GM19025 (cell line): Measurements from ENCODE around the gene PROM1.

Experiments used
- ATAC-seq: cut with Tn5 transposase; IDR thresholded peaks from one replicate; pipeline ENCODE4 v1.9.1; 2021; ENCODE audit warnings: mild to moderate bottlenecking, low read depth, moderate library complexity; ENCODE audit not compliant: unreplicated experiment

Gene PROM1

DNA sequence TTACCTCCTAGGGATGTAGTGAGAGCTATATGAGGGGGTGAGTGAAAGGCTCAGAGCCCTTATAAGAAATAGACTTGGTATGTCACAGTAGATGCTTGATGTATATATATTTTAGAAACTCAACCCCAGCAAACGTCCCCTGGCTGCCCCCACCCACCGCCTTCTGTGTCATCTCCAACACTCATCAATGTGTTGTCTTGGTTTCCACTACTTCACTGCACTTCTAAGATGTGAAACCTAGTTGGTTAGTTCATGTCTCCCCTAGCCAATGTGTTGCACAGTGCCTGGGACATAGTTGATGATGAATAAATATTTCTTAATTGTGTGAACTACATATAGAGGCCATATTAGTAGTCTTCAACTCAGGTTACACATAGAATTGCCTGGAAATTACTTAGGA is 125.3 kb downstream of the PROM1 start:
- no peak for ATAC-seq

DNA sequence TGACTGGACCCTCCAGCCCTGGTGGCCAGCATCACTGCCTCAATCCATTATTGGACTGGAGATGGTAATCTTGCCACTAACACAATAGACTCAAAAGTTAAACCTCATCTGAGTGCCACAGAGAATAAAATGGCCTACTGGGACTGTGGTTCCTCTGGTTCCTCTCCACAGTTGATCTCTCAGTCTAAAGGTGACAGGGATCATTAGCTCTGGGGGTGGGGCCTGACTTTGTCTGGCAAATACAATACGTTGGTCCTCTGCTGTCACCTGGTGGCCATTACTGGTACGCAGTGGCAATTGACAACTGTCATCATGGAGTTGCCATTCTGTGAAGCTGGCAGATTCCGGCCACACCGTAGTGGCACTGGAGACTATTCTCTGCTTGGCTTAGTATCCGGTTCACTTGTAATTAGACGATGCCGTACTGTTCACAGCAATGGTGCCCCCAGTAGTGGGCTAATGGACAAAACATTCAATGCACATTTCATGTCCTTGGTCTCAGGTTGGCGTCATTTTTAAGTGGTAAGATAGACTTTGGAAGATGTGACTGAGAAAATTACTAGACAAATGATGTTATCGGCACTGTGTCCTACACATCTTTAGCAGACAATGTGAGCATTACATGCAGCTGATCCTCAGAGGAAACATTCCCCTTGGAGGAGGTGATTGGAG is 127.5 kb downstream of the PROM1 start:
- ATAC-seq = peak; percentile 92

DNA sequence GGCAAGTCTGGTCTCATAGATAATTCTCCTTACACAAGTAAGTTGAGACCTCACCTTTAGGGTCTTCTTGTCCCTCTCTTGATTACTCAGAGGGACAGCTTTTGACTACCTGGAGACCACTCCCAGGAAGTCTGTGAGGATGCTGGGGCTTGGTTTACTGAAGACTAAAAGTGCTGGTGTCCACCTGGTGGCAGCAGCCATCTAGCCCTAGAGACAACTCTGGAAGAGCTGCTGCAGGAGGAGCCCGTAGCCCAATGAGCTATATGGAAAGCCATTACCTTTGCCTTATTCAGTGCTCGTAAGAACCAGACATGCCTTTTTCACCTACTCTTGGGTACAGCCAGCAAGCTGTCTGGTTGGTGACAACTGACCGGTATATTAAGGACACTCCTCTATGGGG is 128.2 kb downstream of the PROM1 start:
- ATAC-seq = no peak

DNA sequence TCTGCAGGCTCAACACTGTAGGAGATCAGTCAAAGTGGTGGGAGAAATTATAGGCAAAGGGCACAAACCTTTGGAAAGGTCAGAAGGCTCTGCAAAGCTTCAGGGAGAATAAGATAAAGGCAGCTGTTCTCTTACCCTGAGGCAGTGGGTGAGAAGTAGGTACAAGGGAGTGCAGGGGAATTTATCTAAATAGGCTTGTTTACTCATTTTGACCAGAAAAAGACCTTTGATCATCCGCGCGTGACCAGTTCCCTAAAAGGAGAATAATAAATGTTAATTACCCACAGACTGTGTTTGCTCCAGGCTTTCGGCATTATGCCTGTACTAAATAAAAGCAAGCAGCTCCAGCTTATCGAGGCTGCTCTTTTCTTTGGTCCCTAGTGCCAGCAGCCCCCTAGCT is 130.2 kb downstream of the PROM1 start:
- no peak for ATAC-seq

- ATAC-seq = no peak
Measured at GRCh38 chr4:15951781-15952180, 132.0 kb downstream of the PROM1 start.

DNA sequence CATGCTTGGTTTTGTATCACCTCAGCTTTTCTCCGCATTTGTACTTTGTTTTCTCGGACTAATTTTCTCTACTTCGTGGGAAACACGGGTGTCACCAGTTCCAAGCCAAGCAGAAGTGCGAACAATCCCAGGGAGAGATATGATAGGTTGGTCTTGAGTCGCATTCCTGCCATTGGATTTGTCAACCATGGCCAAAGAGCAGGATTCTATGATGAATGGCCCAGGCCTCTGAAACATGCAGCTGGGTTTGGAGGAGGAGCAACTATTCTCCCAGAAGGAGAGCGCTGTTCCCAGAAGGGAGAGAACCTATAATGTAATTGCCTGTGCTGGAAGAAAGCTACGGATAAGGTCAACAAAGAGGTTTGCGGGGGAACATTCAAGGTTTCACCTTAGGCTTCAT is 135.0 kb downstream of the PROM1 start:
- no peak for ATAC-seq

DNA sequence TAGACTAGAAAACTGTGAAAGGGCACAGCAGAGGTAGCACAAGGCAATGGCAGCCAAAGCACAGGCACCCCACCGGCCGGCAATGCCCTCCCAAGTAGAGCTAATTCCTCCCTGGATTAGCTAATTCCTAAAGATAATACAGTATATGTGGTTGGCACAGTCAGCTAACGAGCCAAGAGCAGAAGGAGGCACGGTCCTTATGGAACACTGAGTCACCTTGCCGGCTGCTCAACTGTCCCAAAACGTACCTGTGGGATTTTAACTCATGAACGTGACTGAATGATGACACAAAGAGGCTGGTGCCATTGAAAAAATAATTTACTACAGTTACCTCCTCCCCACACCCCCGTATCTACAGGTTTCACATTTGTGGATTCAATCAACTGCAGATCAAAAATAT is 136.1 kb downstream of the PROM1 start:
- ATAC-seq = no peak

DNA sequence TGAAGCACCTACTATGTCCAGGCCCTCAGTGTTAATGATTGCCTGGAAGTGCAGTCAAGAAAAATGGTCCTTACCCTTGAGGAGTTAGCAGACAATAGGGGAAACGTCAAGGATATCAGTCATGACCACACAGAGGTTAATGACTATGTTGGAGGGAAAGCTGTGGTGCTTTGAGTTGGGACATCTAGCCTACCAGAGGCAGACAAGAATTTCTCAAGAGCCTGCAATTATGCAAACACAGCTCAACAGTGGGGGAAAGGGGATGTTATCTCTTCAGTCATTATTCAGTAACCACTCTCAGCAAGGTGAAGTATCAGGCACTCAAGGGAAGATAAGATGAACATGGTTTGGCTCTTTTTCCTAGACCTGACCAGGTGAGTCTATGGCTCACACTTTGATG is 138.3 kb downstream of the PROM1 start:
- no peak for ATAC-seq

DNA sequence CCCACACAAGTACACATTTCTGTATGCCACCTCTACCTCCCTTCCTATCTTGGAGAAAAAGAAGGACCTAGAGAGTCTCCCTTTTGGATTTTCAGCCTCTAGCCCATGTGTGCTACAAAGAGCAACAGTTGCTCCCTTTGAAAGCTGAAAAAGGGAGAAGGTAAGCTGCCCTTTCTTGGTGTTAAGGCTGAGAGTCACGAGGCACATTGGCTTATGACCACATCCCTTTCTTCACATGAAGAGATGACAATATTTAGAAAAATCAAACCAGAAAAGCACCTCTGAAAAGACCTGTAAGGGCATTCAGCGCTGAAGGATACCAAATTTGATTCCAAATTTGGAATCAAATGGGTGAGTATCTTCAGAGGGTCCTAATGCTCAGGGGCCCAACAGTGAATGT is 138.9 kb downstream of the PROM1 start:
- ATAC-seq = no peak

DNA sequence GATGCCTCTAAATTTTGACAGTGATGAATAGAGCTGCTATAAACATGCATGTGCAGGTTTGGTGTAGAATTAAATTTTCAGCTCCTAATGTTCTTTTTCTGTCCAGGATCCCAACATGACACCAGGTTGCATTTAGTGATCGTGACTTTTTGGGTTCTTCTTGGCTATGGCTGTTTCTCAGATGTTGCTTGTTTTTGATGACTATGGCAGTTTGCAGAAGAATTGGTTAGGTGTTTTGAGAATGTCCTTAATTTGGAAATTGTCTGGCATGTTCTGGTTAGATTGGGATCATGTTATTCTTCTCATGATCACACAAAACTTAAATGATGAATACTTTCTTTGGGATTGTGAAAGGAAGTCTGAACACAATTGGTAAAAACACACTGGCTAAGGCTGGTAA is 141.5 kb downstream of the PROM1 start:
- no peak for ATAC-seq

DNA sequence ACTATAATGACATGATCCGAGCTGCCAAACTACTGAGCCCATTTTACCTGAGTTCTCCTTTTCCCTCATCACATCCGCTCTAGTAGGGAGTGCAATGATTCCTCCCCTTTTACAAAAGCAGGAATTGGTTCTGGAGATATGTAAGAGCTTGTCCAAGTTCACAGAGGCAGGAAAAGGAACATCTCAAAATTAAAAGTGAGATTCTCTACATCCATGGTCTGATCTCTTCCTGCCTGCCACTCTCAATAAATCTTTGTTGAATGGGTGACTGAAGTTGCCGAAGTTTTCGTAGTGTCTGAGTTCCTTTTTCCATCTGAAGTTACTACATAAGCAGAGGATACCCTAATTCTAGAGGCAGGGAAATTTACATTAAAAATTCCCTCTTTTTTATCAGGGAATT is 145.2 kb downstream of the PROM1 start, which contains the start of gene FGFBP1:
TSS of gene FGFBP1 (minus strand) at position 101 of the 400 bp plus-strand sequence. CDS start 2,108 bp downstream, outside the sequence.
- ATAC-seq = no peak

DNA sequence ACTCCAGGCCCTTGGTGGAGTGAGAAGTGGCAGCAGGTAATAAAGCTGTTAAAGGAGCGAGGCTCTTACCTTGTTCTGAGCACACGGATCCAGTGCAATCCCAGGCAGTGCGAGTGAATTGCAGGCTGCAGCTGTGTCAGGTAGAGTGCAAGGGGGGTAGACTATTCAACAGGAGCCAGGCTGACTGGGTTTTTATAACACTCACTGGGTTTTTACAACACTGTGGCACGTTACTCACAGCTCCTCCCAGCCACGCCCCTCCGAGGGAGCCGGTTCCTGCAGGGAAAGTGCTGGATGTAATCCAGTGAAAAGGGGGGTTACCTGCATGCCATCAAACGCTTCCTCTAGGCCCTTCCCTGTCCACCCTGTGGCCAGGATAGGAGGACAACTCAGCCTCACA is 145.6 kb downstream of the PROM1 start:
- no peak for ATAC-seq

- ATAC-seq = no peak
Measured at GRCh38 chr4:15936495-15936894, 147.3 kb downstream of the PROM1 start.

DNA sequence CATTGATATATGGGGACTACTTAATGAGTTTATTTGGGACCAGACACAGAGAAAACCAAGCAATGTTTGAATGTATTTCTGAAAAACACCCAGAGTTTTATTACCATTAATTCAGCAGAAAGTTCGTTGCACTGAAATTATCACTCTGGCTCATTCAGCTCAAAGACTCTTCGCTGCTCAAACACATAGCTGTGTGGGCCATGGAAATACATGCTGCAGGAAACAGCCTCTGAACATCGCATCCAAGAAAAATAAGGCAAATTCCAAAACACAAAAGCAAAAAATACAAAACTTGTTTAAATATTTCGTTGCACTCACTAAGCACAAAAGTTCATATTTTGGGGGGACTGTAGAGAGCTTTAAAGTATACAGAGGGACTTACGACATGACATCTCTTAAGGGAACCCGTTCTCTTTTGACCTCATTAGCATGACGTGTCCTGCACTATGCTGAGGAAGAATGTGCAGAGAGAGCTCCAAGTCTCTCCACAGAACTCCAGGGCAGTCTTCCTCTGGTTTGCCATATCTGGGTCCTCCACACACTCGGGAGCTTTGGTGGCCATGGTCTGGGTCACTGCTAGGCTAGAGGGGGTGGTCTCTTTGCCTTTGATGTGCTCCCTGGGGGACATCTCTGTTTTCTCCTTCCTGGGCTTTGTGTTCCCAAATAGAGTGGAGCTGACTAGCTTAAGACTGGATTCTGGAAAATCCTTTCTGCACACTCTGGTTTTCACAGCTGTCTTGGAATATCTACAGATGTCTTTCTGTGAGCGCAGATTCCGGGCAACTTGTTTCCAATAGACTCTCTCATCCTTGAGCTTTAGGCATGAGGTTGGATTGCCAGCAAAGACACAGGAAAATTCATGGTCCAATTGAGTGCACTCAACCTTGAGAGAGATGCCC is 148.1 kb downstream of the PROM1 start:
- no peak for ATAC-seq

DNA sequence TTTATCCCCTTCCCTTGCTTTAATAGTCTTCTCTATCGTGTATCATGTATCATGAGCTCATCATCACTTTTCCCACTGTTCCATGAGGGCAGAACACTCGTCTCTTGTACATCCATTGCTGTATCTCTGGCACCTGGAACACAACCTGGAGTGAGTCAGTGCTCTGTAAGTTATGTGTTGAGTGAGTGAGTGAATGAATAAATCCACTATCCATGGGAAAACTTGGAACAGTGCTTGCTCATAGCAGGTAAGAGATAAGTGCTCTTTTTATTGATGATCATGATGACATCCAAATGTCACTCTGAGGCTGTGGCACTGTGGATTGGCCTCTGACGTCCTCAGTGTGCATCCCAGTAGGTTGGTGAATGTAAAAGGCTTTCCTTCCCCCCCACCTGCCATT is 149.6 kb downstream of the PROM1 start:
- no peak for ATAC-seq

DNA sequence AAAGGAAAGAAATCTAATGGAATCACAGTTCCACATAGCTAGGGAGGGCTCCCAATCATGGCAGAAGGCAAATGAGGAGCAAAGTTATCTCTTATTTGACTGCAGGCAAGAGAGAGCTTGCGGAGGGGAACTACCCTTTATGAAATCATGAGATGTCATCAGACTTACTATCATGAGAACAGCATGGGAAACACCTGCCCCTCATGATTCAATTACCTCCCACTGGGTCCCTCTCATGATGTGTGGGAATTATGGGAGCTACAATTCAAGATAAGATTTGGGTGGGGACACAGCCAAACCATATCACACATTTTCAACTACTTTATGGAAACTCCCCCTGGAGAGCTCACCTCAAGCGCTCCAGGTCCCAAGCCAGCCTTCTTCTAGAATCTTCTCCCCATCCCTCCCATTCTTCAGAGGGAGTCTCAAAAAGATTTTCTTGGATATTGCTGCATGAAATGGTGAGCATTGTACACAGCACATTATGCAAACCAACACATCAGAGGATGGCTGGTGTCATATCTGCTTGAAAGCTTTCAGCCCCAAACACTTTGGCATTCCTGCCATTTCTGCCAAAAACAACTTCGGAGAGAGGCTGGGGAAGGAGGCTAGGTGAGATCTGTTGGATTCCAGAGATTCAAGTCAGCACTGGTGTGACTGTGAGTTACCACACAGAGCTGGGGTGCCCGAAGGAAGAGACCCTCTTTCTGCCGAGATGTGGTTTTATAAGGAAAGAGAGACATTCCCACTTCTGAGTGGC is 152.2 kb downstream of the PROM1 start:
- ATAC-seq = no peak

GRCh38 chr4:15930314-15930713 is 153.5 kb downstream of the PROM1 start:
- ATAC-seq = no peak

- ATAC-seq = no peak
Measured at GRCh38 chr4:15929540-15929939, 154.3 kb downstream of the PROM1 start.

- no peak for ATAC-seq
Measured at GRCh38 chr4:15928883-15929282, 154.9 kb downstream of the PROM1 start.

GRCh38 chr4:15926486-15926885 is 157.3 kb downstream of the PROM1 start:
- ATAC-seq = no peak

DNA sequence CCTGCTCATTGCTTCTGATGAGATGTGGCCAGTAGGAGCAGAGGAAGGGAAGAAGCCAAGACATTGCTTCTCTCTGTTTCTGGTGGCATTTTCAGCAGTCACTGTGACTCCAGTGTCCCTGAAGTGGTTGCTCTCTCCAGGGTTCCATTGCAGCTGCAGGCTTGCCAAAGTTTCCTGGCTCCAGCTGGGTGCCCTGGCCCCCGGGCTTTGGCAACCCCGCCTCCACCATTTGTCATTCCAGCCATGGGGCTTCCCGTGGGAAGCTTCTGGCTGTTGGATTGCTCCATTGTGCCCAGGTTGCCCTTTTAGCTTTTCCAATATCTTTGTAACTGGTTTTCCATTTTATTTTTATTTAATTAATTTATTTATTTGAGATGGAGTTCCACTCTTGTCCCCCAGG is 158.0 kb downstream of the PROM1 start:
- no peak for ATAC-seq
